Measurements from ENCODE around the gene HMGCS2. TPM values are rescaled to one million over a fixed set of nuclear protein-coding genes. Genes with fewer than 3 reads are reported as not detected.

Gene HMGCS2
- total and polyA plus RNA-seq, 2 donors from 2014 or later = 3.9 to 163 TPM

GRCh38 chr1:119727991-119728390, 40.7 kb downstream of the HMGCS2 start:
- H3K4me3 ChIP-seq (ENCODE audit: low read length in 3 of 3) = no peak overlapping the region
- H3K36me3 ChIP-seq (ENCODE audit: control insufficient read depth in 2 of 3, insufficient read depth in 3 of 3, low read length in 3 of 3) = peaks cover 2 to 9% (median 8%) of the 10 kb centered on the region in 3 donors
- TF ChIP-seq CTCF (IDR thresholded peaks at IDR 0.05; ENCODE audit: borderline replicate concordance, extremely low read depth, insufficient read depth) = no peak
- no peaks in the 10 kb centered on the region for H3K27me3 ChIP-seq (ENCODE audit: control insufficient read depth, insufficient read depth, low read length)
- DNase-seq (no peak), FAIRE-seq (no peak)
- H3K9me3 ChIP-seq (ENCODE audit: control insufficient read depth in 2 of 3, insufficient read depth in 1 of 3, low read length in 3 of 3) = no peaks in the 10 kb centered on the region
- intact Hi-C loops (cut with DNase I) = no loop called here
- no peak overlapping the region for H3K27ac ChIP-seq (ENCODE audit: low read depth in 2 of 2, low read length in 2 of 2)
- no peak overlapping the region for H3K9ac ChIP-seq (ENCODE audit: low read length in 3 of 3)
- peaks cover 0 to 2% (median 0%) of the 10 kb centered on the region in 3 donors for H3K4me1 ChIP-seq (ENCODE audit: control insufficient read depth in 2 of 3, insufficient read depth in 2 of 3, low read depth in 1 of 3, low read length in 3 of 3)

- intact Hi-C loops (cut with DNase I) = no loop called here
- FAIRE-seq = no peak
- Histone ChIP-seq H3K9me3 (ENCODE audit: control insufficient read depth in 2 of 3, insufficient read depth in 1 of 3, low read length in 3 of 3) (no peaks in the 10 kb centered on the region), H3K36me3 (ENCODE audit: control insufficient read depth in 2 of 3, insufficient read depth in 3 of 3, low read length in 3 of 3) (peaks cover 2 to 11% (median 8%) of the 10 kb centered on the region in 3 donors), H3K27me3 (ENCODE audit: control insufficient read depth, insufficient read depth, low read length) (no peaks in the 10 kb centered on the region), H3K4me1 (ENCODE audit: control insufficient read depth in 2 of 3, insufficient read depth in 2 of 3, low read depth in 1 of 3, low read length in 3 of 3) (peaks cover 0 to 10% (median 2%) of the 10 kb centered on the region in 3 donors), H3K9ac (ENCODE audit: low read length in 3 of 3) (no peak overlapping the region), H3K4me3 (ENCODE audit: low read length in 3 of 3) (no peak overlapping the region), H3K27ac (ENCODE audit: low read depth in 2 of 2, low read length in 2 of 2) (no peak overlapping the region)
- DNase-seq = no peak
- no peak for TF ChIP-seq CTCF (IDR thresholded peaks at IDR 0.05; ENCODE audit: borderline replicate concordance, extremely low read depth, insufficient read depth)
These were observed 43.1 kb downstream of the HMGCS2 start for GRCh38 chr1:119725626-119726025.

- no peak for FAIRE-seq
These were observed 44.0 kb downstream of the HMGCS2 start for GRCh38 chr1:119724611-119725218.

More at GRCh38 chr1:119724611-119725218, 44.0 kb downstream of the HMGCS2 start:
- intact Hi-C loops (cut with DNase I) = no loop called here
- no peak overlapping the region for H3K4me3 ChIP-seq (ENCODE audit: low read length in 3 of 3)
- no peak for DNase-seq
- no peak for TF ChIP-seq CTCF (IDR thresholded peaks at IDR 0.05; ENCODE audit: borderline replicate concordance, extremely low read depth, insufficient read depth)
- H3K36me3 ChIP-seq (ENCODE audit: control insufficient read depth in 2 of 3, insufficient read depth in 3 of 3, low read length in 3 of 3) = peaks cover 2 to 11% (median 8%) of the 10 kb centered on the region in 3 donors
- H3K27ac ChIP-seq (ENCODE audit: low read depth in 2 of 2, low read length in 2 of 2) = no peak overlapping the region
- no peaks in the 10 kb centered on the region for H3K9me3 ChIP-seq (ENCODE audit: control insufficient read depth in 2 of 3, insufficient read depth in 1 of 3, low read length in 3 of 3)
- H3K4me1 ChIP-seq (ENCODE audit: control insufficient read depth in 2 of 3, insufficient read depth in 2 of 3, low read depth in 1 of 3, low read length in 3 of 3) = peaks cover 0 to 10% (median 2%) of the 10 kb centered on the region in 3 donors
- H3K27me3 ChIP-seq (ENCODE audit: control insufficient read depth, insufficient read depth, low read length) = no peaks in the 10 kb centered on the region
- no peak overlapping the region for H3K9ac ChIP-seq (ENCODE audit: low read length in 3 of 3)
